ENCODE results near the gene SS18L1.

GRCh38 chr20:62132421-62132820 is 11.1 kb upstream of the SS18L1 start:
- TF ChIP-seq CTCF (IDR thresholded peaks at IDR 0.05; ENCODE audit: insufficient read depth, low read length, poor library complexity, severe bottlenecking) (no peak), EZH2phosphoT487 (conservative IDR thresholded peaks at IDR 0.05; ENCODE audit: low read length) (no peak)

Measured in SU-DHL-6 (cell line).